ENCODE data around the gene C10orf62. TPM values are rescaled to one million over a fixed set of nuclear protein-coding genes. Genes with fewer than 3 reads are reported as not detected.

Gene C10orf62
- total RNA-seq, 2 experiments from 2014 or later = not detected

DNA sequence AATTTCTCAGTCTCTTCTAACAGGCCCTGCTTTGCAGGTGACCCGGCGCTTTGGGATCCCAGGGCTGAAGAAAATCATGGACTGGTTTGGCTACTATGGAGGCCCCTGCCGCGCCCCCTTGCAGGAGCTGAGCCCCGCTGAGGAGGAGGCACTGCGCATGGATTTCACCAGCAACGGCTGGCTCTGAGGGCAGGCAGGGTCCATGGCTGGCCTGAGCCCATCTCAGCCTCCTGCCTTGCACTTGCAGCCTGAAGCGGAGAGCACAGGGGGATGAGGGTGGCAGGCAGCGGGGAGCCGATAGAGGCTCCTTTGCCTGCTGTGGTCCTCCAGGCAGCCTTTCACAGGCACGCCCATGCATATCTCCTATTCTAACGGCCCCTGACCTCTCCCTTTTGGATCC, 22.0 kb downstream of the C10orf62 start:
- intact Hi-C loops (cut with micrococcal nuclease) = loop anchor here (5.0 kb wide), 1 partner anchor 204 kb away; no protein-coding TSS in a partner anchor
- no peaks in the 10 kb centered on the region for H3K27me3 Mint-ChIP-seq
- POLR2A ChIA-PET = no interaction called here
- no peak for DNase-seq
- no peaks in the 10 kb centered on the region for H3K4me1 Mint-ChIP-seq (ENCODE audit: low read depth)
- H3K27ac Mint-ChIP-seq = no peak overlapping the region
- H3K36me3 Mint-ChIP-seq = peaks cover 3% of the 10 kb centered on the region
- H3K9me3 Mint-ChIP-seq = no peaks in the 10 kb centered on the region
- no peak overlapping the region for H3K4me3 Mint-ChIP-seq
- CTCF ChIA-PET = interaction anchor here (2.9 kb wide), 1 partner anchor 39 kb away, joined by 16 read pairs; the partner anchor contains the start of gene ANKRD2

DNA sequence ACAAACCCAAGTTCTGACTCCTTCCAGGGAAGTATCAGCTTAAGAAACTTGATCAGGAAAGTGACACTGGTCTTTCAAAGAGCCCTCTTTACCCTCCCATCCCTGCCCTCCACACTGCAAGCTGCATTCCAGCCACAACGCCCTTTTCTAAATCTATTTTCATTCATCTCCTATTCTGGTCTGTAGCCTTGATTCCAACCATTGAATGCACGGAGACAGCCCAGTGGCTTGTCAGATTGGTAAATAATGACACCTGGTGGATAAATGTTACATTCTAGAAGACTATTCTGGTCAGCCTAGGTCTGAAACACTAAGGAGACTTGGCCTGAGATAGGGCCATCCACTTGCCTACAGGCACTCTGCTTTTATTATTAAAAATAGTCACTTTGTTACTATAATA, 22.9 kb downstream of the C10orf62 start:
- no peak overlapping the region for H3K4me3 Mint-ChIP-seq
- intact Hi-C loops (cut with micrococcal nuclease) = loop anchor here (2.0 to 5.0 kb wide), 2 partner anchors 40 to 205 kb away; partner anchors contain the start of gene ANKRD2
- DNase-seq = no peak
- H3K4me1 Mint-ChIP-seq (ENCODE audit: low read depth) = no peaks in the 10 kb centered on the region
- H3K36me3 Mint-ChIP-seq = peaks cover 3% of the 10 kb centered on the region
- H3K27ac Mint-ChIP-seq = no peak overlapping the region
- no peaks in the 10 kb centered on the region for H3K27me3 Mint-ChIP-seq
- POLR2A ChIA-PET = no interaction called here
- CTCF ChIA-PET = interaction anchor here (0.7 to 2.9 kb wide), 3 partner anchors 14 to 47 kb away, joined by 3 to 16 read pairs (median 3); partner anchors contain the start of gene ANKRD2
- H3K9me3 Mint-ChIP-seq = no peaks in the 10 kb centered on the region

DNA sequence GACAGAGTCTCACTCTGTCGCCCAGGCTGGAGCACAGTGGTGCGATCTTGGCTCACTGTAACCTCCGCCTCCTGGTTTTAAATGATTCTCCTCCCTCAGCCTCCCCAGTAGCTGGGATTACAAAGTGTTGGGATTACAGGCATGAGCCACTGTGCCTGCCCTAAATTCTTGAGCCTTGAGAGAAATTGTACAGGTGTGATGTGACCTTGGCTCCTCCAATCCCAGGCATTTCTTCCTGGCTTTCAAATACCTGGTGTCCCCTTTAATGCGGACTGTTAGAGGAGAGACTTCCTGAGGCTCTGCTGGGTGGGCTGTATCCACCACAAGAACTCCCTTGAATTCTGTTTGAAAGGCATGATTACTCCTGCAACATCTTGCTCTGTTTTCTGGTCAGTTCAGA, 28.8 kb downstream of the C10orf62 start:
- CTCF ChIA-PET = no interaction called here
- H3K4me3 Mint-ChIP-seq = no peak overlapping the region

DNA sequence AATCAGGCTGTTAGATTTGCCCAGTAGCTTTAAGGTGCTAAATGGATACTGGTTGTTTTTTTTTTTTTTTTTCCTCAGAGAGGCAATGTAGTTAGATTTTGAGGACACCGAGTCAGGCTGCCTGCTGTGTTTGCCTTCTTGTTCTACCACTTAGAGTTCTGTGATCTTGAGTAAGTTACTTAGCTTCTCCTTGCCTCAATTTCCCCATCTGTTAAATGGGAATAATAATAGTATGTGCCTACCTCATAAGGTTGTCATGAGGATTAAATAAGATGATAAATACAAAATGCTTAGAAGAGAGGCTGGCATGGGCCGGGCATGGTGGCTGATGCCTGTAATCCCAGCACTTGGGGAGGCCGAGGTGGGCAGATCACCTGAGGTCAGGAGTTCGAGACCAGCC, 29.2 kb downstream of the C10orf62 start:
- intact Hi-C loops (cut with micrococcal nuclease) = no loop called here
- ChIA-PET CTCF (no interaction called here), POLR2A (interaction anchor here (0.6 kb wide), 1 partner anchor 279 kb away, joined by 4 read pairs; no protein-coding TSS in a partner anchor)
- Mint-ChIP-seq H3K4me3 (no peak overlapping the region), H3K36me3 (peaks cover 3% of the 10 kb centered on the region), H3K4me1 (ENCODE audit: low read depth) (no peaks in the 10 kb centered on the region), H3K27ac (no peak overlapping the region), H3K27me3 (no peaks in the 10 kb centered on the region), H3K9me3 (no peaks in the 10 kb centered on the region)
- DNase-seq = no peak

More for the DNA sequence above, 28.8 kb downstream of the C10orf62 start:
- peaks cover 3% of the 10 kb centered on the region for H3K36me3 Mint-ChIP-seq
- no peak for DNase-seq
- H3K4me1 Mint-ChIP-seq (ENCODE audit: low read depth) = no peaks in the 10 kb centered on the region
- H3K27ac Mint-ChIP-seq = no peak overlapping the region
- intact Hi-C loops (cut with micrococcal nuclease) = no loop called here
- H3K9me3 Mint-ChIP-seq = no peaks in the 10 kb centered on the region
- POLR2A ChIA-PET = interaction anchor here (0.6 kb wide), 1 partner anchor 279 kb away, joined by 4 read pairs; no protein-coding TSS in a partner anchor
- no peaks in the 10 kb centered on the region for H3K27me3 Mint-ChIP-seq

DNA sequence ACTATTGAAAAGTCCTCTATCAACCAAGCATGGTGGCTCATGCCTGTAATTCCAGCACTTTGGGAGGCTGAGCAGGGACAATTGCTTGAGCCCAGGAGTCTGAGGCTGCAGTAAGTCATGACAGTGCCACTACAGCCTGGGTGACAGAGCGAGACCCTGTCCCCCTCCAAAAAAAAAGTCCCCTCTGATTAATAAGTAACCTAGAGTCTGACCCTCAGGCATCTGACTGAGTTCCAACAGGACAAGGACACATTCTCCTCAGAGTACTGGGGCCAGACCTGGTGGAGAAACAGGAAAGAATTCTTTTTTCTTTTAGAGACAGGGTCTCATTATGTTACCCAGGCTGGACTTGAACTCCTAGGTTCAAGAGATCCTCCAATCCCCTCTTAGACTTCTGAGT, 33.8 kb downstream of the C10orf62 start:
- Mint-ChIP-seq H3K27ac (no peak overlapping the region), H3K36me3 (no peaks in the 10 kb centered on the region), H3K9me3 (no peaks in the 10 kb centered on the region), H3K4me3 (no peak overlapping the region), H3K27me3 (no peaks in the 10 kb centered on the region), H3K4me1 (ENCODE audit: low read depth) (no peaks in the 10 kb centered on the region)
- POLR2A ChIA-PET = no interaction called here
- intact Hi-C loops (cut with micrococcal nuclease) = no loop called here
- CTCF ChIA-PET = interaction anchor here (0.8 kb wide), 1 partner anchor 53 kb away, joined by 4 read pairs; no protein-coding TSS in a partner anchor
- no peak for DNase-seq

DNA sequence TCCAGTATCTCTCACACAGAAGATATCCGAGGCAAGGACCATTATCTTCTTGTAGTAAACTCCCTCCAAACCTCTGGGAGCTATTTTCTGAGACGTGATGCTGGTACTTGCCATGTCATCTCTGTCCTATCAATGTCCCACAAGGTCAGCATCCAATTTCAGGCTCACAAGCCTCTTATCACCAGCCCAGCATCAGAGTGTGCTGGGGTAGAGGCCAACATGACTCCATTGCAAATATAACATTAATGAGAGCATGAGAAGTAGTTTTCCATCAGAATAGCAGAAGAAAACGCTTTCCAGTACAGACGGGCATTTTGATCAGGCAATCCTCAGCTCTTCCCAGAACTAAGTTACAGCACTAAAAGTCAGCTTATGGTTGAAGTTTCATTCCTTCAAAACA, 38.2 kb downstream of the C10orf62 start:
- Mint-ChIP-seq H3K27me3 (no peaks in the 10 kb centered on the region), H3K4me3 (no peak overlapping the region), H3K9me3 (no peaks in the 10 kb centered on the region), H3K36me3 (no peaks in the 10 kb centered on the region), H3K27ac (no peak overlapping the region), H3K4me1 (ENCODE audit: low read depth) (peaks cover 3% of the 10 kb centered on the region)
- ChIA-PET CTCF (interaction anchor here (1.5 kb wide), 1 partner anchor 56 kb away, joined by 3 read pairs; no protein-coding TSS in a partner anchor), POLR2A (no interaction called here)
- DNase-seq = no peak
- intact Hi-C loops (cut with micrococcal nuclease) = no loop called here

DNA sequence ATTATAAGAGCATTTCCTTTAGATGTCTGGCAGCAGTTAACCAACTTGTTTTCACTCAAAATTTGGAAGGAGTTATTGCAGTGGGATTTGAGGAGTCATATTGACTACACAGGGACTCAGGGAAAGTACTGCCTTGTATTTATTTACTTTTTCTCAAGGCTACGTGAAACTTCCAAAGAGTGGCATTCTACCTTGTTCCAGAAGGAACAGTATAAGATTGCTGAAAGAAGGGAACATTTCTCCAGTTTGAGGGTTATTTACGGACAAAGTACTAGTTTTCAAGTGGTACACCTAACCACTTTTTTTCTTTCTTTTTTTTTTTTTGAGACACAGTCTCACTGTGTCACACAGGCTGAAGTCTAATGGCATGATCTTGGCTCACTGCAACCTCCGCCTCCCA, 38.7 kb downstream of the C10orf62 start:
- H3K27ac Mint-ChIP-seq = no peak overlapping the region
- H3K9me3 Mint-ChIP-seq = no peaks in the 10 kb centered on the region
- H3K4me1 Mint-ChIP-seq (ENCODE audit: low read depth) = peaks cover 4% of the 10 kb centered on the region
- intact Hi-C loops (cut with micrococcal nuclease) = no loop called here
- H3K36me3 Mint-ChIP-seq = peaks cover 1% of the 10 kb centered on the region
- ChIA-PET CTCF (interaction anchor here (1.5 kb wide), 1 partner anchor 56 kb away, joined by 3 read pairs; no protein-coding TSS in a partner anchor), POLR2A (no interaction called here)
- H3K4me3 Mint-ChIP-seq = no peak overlapping the region
- DNase-seq = no peak
- no peaks in the 10 kb centered on the region for H3K27me3 Mint-ChIP-seq

DNA sequence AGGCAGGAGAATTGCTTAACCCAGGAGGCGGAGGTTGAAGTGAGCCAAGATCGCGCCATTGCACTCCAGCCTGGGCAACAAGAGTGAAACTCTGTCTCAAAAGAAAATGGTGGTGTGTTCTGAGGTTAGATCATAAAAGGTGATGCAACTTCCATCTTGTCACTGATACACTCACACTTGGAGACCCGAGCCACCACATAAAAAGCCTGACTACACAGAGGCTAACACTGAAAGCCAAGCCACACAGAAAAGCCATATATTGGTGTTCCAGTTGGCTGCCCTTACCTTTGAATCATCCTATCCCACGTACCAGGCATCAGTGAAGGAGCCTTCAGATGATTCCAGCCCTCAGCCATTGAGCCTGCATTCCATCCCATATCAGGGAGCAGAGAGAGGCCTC, 39.8 kb downstream of the C10orf62 start:
- DNase-seq = no peak
- H3K27me3 Mint-ChIP-seq = no peaks in the 10 kb centered on the region
- H3K27ac Mint-ChIP-seq = no peak overlapping the region
- CTCF ChIA-PET = no interaction called here
- POLR2A ChIA-PET = no interaction called here
- peaks cover 3% of the 10 kb centered on the region for H3K36me3 Mint-ChIP-seq
- no peak overlapping the region for H3K4me3 Mint-ChIP-seq
- intact Hi-C loops (cut with micrococcal nuclease) = no loop called here
- H3K4me1 Mint-ChIP-seq (ENCODE audit: low read depth) = peaks cover 10% of the 10 kb centered on the region
- H3K9me3 Mint-ChIP-seq = no peaks in the 10 kb centered on the region

DNA sequence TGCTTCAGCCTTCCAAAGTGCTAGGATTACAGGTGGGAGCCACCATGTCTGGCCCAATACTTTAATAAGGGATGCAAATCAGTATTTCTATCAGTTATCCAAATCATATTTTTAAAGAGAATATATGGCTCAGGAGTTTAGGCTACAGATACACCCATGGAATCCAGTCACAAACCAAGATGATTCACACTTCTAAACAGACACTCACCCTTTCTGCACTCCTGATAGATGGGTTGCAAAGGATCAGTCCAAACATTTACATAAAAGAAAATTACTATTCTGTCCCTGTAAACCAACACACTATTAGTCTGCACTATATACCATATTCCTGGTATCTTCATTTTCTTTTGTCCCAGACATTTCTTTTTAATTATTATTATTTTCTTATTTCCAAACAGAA, 41.6 kb downstream of the C10orf62 start:
- Mint-ChIP-seq H3K27me3 (no peaks in the 10 kb centered on the region), H3K27ac (no peak overlapping the region), H3K36me3 (peaks cover 3% of the 10 kb centered on the region), H3K9me3 (no peaks in the 10 kb centered on the region), H3K4me3 (no peak overlapping the region), H3K4me1 (ENCODE audit: low read depth) (peaks cover 10% of the 10 kb centered on the region)
- ChIA-PET POLR2A (no interaction called here), CTCF (interaction anchor here (1.1 kb wide), 1 partner anchor 59 kb away, joined by 3 read pairs; no protein-coding TSS in a partner anchor)
- intact Hi-C loops (cut with micrococcal nuclease) = loop anchor here (10.0 kb wide), 1 partner anchor 336 kb away; the partner anchor contains the start of gene ARHGAP19
- DNase-seq = no peak

DNA sequence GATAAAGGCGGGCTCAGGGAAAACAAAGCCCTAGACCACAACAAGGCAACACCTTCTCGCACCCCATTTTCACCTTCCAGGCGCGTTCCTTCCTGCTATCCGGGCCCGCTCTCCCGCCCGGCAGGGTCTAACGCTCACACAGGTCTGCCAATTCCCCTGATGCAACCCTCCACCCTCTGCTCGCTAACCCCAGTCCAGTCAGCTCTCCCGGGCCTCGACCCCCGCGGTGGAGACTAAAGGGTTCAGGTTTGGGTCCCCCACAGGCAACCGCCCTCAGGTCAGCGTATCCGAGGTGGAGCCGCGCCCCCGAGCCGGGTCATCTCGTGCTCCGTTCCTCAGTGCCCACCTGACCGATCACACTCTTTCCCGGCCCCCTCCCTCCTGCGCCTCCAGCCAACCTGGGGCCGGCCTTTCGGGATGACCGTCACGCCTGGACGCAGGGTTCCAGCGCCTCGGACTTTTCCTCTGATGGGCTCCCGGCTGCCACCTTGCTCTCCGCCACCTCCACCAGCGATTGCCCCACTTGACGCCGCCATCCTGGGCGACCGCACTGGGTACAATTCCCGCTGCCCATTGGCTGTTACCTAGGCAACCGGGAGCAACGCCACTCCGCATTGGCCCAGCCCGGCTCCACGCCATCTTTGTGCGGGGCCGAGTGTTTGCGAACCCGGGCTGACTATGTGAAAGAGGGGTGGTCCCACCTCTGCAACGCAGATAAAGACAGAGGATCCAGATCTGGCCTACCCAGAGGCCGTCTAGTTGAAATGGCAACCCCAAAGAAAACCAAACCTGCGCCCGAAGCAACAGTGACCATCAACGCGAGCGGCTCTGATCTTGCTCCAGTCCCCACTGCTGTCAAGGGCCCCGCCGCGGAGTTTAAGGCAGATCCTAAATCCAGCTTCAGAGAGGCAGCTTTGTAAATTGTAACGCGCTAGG, 43.7 kb downstream of the C10orf62 start, which contains the start of gene MORN4:
MORN4 (minus strand) TSS at position 552 of the 936 bp plus-strand sequence. CDS start 13,847 bp downstream, outside the sequence.
- ChIA-PET CTCF (interaction anchor here (0.9 to 1.3 kb wide), 2 partner anchors 62 to 99 kb away, joined by 3 read pairs; no protein-coding TSS in a partner anchor), POLR2A (no interaction called here)
- Mint-ChIP-seq H3K36me3 (peaks cover 3% of the 10 kb centered on the region), H3K27me3 (no peaks in the 10 kb centered on the region), H3K4me3 (peak within 1 kb of the TSS; percentile 90), H3K9me3 (no peaks in the 10 kb centered on the region), H3K4me1 (ENCODE audit: low read depth) (peaks cover 10% of the 10 kb centered on the region), H3K27ac (peak within 1 kb of the TSS; percentile 52)
- intact Hi-C loops (cut with micrococcal nuclease) = loop anchor here (10.0 kb wide), 1 partner anchor 338 kb away; the partner anchor contains the start of gene ARHGAP19
- peak; percentile 95 for DNase-seq

DNA sequence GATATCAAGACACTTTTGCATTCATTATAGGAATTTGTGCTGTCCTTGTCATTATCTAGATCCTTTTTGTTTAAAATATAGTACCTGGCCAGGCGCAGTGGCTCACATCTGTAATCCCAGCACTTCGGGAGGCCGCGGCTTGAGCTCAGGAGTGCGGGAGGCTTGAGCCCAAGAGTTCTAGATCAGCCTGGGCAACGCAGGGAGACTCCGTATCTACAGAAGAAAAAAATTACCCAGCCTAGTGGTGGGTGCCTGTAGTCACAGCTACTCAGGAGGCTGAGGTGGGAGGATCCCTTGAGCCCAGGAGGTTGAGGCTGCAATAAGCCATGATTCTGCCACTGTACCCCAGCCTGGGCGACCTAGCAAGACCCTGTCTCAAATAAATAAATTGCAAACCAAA, 44.4 kb downstream of the C10orf62 start:
- intact Hi-C loops (cut with micrococcal nuclease) = loop anchor here (10.0 kb wide), 1 partner anchor 339 kb away; the partner anchor contains the start of gene ARHGAP19
- peaks cover 10% of the 10 kb centered on the region for H3K4me1 Mint-ChIP-seq (ENCODE audit: low read depth)
- POLR2A ChIA-PET = no interaction called here
- DNase-seq = peak; percentile 43
- peak overlapping the region; percentile 52 for H3K27ac Mint-ChIP-seq
- peak overlapping the region; percentile 90 for H3K4me3 Mint-ChIP-seq
- H3K27me3 Mint-ChIP-seq = no peaks in the 10 kb centered on the region
- H3K36me3 Mint-ChIP-seq = peaks cover 3% of the 10 kb centered on the region
- CTCF ChIA-PET = interaction anchor here (0.9 to 1.3 kb wide), 2 partner anchors 62 to 100 kb away, joined by 3 read pairs; no protein-coding TSS in a partner anchor
- H3K9me3 Mint-ChIP-seq = no peaks in the 10 kb centered on the region

DNA sequence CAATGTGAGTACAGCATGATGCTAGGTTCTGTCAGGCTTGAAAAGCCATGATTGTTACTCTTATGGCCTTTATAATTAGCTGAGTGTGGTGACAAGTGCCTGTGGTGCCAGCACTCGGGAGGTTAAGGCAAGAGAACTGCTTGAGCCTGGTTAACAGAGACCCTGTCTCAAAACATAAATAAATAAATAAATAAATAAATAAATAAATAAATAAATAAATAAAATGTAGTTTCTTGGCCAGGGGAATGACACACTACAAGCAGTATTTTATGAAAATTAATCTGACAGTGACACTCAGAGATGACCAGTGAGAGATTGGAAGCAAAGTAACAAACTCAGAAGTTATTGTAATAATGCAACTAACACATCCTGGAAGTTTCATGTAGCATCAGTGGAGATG, 46.1 kb downstream of the C10orf62 start:
- H3K4me3 Mint-ChIP-seq = no peak overlapping the region
- DNase-seq = no peak
- CTCF ChIA-PET = no interaction called here
- H3K4me1 Mint-ChIP-seq (ENCODE audit: low read depth) = peaks cover 14% of the 10 kb centered on the region
- no peak overlapping the region for H3K27ac Mint-ChIP-seq
- intact Hi-C loops (cut with micrococcal nuclease) = loop anchor here (10.0 kb wide), 1 partner anchor 341 kb away; the partner anchor contains the start of gene ARHGAP19
- peaks cover 5% of the 10 kb centered on the region for H3K36me3 Mint-ChIP-seq
- POLR2A ChIA-PET = no interaction called here
- no peaks in the 10 kb centered on the region for H3K9me3 Mint-ChIP-seq
- H3K27me3 Mint-ChIP-seq = no peaks in the 10 kb centered on the region

Data from activated CD4-positive, alpha-beta memory T cell treated with anti-CD3 and anti-CD28 coated beads for 36 hours (primary cell).